GM21737 (cell line): ENCODE data around the gene ANKZF1.
"Not testable (repeated sequence)": the region's sequence is repeated elsewhere in the genome, so short reads cannot be mapped to it uniquely, and the experiment has no call there.

Experiments used
- ATAC-seq: cut with Tn5 transposase; IDR thresholded peaks from one replicate; pipeline ENCODE4 v1.9.1; 2021; ENCODE audit warnings: mild to moderate bottlenecking, moderate library complexity; ENCODE audit not compliant: unreplicated experiment

ANKZF1 gene

GRCh38 chr2:219229305-219230058 is at the start of gene ANKZF1, which contains the start of gene ATG9A:
TSS of gene ANKZF1 (plus strand) at chr2:219229806. CDS start at chr2:219230258, 452 bp downstream.
TSS of gene ATG9A (minus strand) at chr2:219229636. CDS start at chr2:219228024, 1,612 bp downstream.
- ATAC-seq: peak; percentile 97

- no peak for ATAC-seq
Observed at GRCh38 chr2:219180961-219181360, 48.6 kb upstream of the ANKZF1 start.

GRCh38 chr2:219181531-219181930 is 48.1 kb upstream of the ANKZF1 start:
- ATAC-seq: no peak

GRCh38 chr2:219182331-219183150 is 47.1 kb upstream of the ANKZF1 start:
- no peak for ATAC-seq

- no peak for ATAC-seq
Observed at GRCh38 chr2:219183151-219183772, 46.3 kb upstream of the ANKZF1 start.

GRCh38 chr2:219184121-219184520 is 45.5 kb upstream of the ANKZF1 start:
- no peak for ATAC-seq

GRCh38 chr2:219186754-219187456 is 42.7 kb upstream of the ANKZF1 start:
- no peak for ATAC-seq

GRCh38 chr2:219197388-219197787 is 32.2 kb upstream of the ANKZF1 start:
- ATAC-seq: no peak

GRCh38 chr2:219198974-219199373 is 30.6 kb upstream of the ANKZF1 start:
- no peak for ATAC-seq

GRCh38 chr2:219199470-219200211 is 30.0 kb upstream of the ANKZF1 start:
- ATAC-seq: no peak

GRCh38 chr2:219200502-219201326 is 28.9 kb upstream of the ANKZF1 start:
- ATAC-seq: not testable (repeated sequence)

- not testable (repeated sequence) for ATAC-seq
Observed at GRCh38 chr2:219201331-219201730, 28.3 kb upstream of the ANKZF1 start.

GRCh38 chr2:219204425-219205164 is 25.0 kb upstream of the ANKZF1 start:
- no peak for ATAC-seq

- no peak for ATAC-seq
Observed at GRCh38 chr2:219205165-219205538, 24.5 kb upstream of the ANKZF1 start.

GRCh38 chr2:219205981-219206327 is 23.7 kb upstream of the ANKZF1 start:
- ATAC-seq: no peak

GRCh38 chr2:219206328-219207133 is 23.1 kb upstream of the ANKZF1 start, which contains the start of gene ZFAND2B:
TSS of gene ZFAND2B (plus strand) at chr2:219206782. CDS start at chr2:219206988, 206 bp downstream.
- peak; percentile 97 for ATAC-seq

- ATAC-seq: no peak
Observed at GRCh38 chr2:219207134-219207883, 22.3 kb upstream of the ANKZF1 start.
